Stimulated activated CD4-positive, alpha-beta T cell treated with anti-CD3 and anti-CD28 coated beads, Interleukin-1b, Interleukin-23, amount 100 ng/mL, for 48 hours (primary cell): ENCODE measurements around the gene CEBPB.

Source experiments
- DNase-seq: peaks from one replicate; pipeline ENCODE4 v3.0.0-alpha.2; 2020

The CEBPB gene

DNA sequence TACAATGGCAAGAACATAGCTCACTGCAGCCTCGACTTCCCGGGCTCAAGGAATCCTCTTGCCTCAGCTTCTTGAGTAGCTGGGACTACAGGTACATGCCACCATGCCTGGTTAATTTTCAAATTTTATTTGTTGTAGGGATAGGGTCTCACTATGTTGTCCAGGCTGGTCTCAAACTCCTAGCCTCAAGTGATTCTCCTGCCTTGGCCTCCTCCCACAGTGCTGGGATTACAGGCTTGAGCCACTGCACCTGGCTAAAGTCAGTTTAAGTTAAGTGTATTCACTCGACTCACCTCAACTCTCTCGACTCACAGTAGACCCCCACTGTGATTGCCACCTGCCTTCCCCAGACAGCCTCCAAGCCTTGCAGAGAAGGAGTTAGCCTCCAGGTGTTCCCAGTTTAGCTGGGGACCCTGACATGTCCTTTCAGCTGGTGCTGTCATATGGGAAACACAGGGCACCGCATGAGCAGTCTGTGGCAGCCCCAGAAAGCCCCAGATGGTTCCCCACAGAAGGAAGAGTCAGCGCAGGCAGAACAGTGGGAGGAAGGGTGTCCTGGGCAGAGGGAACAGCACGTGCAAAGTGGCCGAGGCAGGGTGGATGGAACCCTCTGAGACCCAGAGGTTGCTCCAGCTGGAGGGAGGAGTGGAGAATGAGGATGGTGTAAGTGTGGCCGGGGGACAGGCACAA is 40.4 kb downstream of the CEBPB start:
- no peak for DNase-seq

DNA sequence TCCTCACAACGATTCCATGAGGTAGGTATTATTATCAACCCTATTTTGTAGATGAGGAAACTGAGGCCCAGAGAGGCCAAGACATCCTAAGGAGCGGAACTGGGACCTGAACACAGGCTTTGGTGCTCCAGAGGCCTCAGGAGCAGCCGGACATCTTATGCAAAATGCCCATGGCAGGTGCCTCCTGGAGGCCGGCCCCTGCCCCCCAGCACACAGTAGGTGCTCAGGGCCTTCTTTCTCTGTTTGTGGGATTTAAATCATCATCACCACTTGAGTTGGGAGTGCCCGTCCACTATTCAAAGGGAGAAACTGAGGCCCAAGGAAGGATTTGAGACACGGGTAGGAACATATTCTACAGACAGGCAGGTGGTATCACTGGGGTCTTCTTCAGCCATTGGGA is 41.2 kb downstream of the CEBPB start:
- no peak for DNase-seq

GRCh38 chr20:50232651-50233324 is 42.2 kb downstream of the CEBPB start:
- no peak for DNase-seq

DNA sequence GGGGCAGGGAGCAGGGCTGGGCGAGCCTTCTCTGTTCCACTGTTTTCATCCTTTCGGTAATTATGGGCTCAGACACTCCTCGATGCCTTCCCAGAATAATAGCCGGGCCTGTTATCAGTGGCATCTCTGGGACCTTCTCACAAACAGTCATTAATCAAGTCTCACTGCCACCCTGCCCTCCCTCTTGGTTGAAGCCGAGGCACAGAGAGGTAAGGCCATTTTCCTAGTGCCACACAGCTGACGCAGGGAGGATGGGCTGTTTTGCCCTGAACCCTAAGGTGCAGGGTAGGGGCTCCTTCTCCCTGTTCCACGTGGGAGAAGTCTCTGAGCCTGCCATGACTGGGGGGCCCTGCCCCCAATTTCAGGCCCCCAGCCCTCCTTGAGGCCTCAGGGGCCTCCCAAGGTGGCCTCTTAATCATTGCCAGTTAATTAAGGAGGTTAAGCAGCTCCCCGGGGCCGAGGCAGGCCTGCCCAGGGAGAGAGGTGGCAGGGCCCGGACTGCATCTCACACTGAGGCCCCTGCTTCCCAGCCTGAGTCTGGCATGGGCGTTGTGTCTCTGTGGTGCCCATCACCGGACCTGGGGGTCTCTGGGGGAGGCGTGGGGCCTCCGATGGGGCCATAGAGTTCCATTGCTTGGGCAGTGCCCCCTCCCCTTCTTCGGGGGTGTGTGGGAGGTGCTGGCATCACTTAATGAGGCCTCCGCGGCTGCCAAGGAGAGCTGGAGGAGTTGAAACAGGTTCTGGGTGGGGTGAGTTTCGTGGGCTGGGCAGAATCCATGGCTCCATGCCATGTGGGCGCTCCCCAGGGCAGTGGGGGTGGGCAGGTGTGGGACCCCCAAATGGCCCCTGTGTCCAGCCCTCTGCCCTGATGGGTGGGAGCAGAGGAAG is 42.9 kb downstream of the CEBPB start:
- DNase-seq = no peak

- no peak for DNase-seq
Observed at GRCh38 chr20:50234288-50234687, 43.7 kb downstream of the CEBPB start.

- DNase-seq = no peak
Observed at GRCh38 chr20:50237349-50237748, 46.7 kb downstream of the CEBPB start.

- no peak for DNase-seq
Observed at GRCh38 chr20:50238081-50238800, 47.6 kb downstream of the CEBPB start.

GRCh38 chr20:50240092-50240491 is 49.5 kb downstream of the CEBPB start:
- DNase-seq = no peak

GRCh38 chr20:50242178-50242514 is 51.5 kb downstream of the CEBPB start:
- no peak for DNase-seq
